NT2/D1 (cell line): ENCODE measurements around the gene FHOD3.

ENCODE experiments used
- SUZ12 ChIP-seq: IDR thresholded peaks from 2 replicates; pipeline ENCODE4 v1.6.1; 2011; ENCODE audit not compliant: insufficient read length, insufficient read depth; ENCODE audit errors: extremely low read depth
- YY1 ChIP-seq: IDR thresholded peaks from 2 replicates; pipeline ENCODE4 v1.6.1; 2011; ENCODE audit not compliant: insufficient read length, insufficient read depth
- ZNF274 ChIP-seq: IDR thresholded peaks from 2 replicates; pipeline ENCODE4 v1.6.1; 2011; ENCODE audit warnings: mild to moderate bottlenecking, low read depth, low read length

- no peak for TF ChIP-seq YY1
- no peak for TF ChIP-seq ZNF274
- no peak for TF ChIP-seq SUZ12
These were observed 10.0 kb downstream of the FHOD3 start for GRCh38 chr18:36307513-36307912.
